OCI-LY3 (cell line): ENCODE data around the gene ZNF500.

ENCODE experiments used
- EZH2phosphoT487 ChIP-seq: fragments of 200-600 bp; shearing (Covaris generic); IDR thresholded peaks from 2 replicates; pipeline ENCODE4 v1.6.1; 2018; ENCODE audit warnings: antibody characterized with exemption, mixed run types, low read depth
- TF ChIP-seq, protein P1 (sequence below): fragments of 200-600, 300-600 bp; sonication (generic); IDR thresholded peaks from 2 replicates; pipeline ENCODE4 v1.5.1; 2014; ENCODE audit warnings: antibody characterized with exemption, low read length, low read depth

GRCh38 chr16:4703906-4704305 is 63.1 kb downstream of the ZNF500 start:
- TF ChIP-seq, protein P1, sequence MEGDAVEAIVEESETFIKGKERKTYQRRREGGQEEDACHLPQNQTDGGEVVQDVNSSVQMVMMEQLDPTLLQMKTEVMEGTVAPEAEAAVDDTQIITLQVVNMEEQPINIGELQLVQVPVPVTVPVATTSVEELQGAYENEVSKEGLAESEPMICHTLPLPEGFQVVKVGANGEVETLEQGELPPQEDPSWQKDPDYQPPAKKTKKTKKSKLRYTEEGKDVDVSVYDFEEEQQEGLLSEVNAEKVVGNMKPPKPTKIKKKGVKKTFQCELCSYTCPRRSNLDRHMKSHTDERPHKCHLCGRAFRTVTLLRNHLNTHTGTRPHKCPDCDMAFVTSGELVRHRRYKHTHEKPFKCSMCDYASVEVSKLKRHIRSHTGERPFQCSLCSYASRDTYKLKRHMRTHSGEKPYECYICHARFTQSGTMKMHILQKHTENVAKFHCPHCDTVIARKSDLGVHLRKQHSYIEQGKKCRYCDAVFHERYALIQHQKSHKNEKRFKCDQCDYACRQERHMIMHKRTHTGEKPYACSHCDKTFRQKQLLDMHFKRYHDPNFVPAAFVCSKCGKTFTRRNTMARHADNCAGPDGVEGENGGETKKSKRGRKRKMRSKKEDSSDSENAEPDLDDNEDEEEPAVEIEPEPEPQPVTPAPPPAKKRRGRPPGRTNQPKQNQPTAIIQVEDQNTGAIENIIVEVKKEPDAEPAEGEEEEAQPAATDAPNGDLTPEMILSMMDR: no peak
- no peak for TF ChIP-seq EZH2phosphoT487
